HepG2 (cell line): ENCODE measurements around the gene FCGR3A. TPM values are rescaled to one million over a fixed set of nuclear protein-coding genes. Genes with fewer than 3 reads are reported as not detected.

Experiments
- ADNP ChIP-seq: sonication (generic); formaldehyde crosslinking; IDR thresholded peaks from 2 replicates; pipeline ENCODE4 v1.4.0; 2020; ENCODE audit warnings: missing genetic modification reagents
- EP300 ChIP-seq, 3 experiments: sonication (generic) in 1 of 3; formaldehyde crosslinking in 1 of 3; IDR thresholded peaks; 2 replicates each; pipeline versions ENCODE4 v1.5.1 to v1.6.1; 2011 to 2020; ENCODE audit warnings: low read depth in 2 of 3, low read length in 2 of 3, borderline replicate concordance in 1 of 3, improper control_type of control experiment in 1 of 3, mild to moderate bottlenecking in 1 of 3, missing genetic modification reagents in 1 of 3, moderate library complexity in 1 of 3
- HDAC2 ChIP-seq: sonication (generic); formaldehyde crosslinking; IDR thresholded peaks from 2 replicates; pipeline ENCODE4 v1.4.0; 2020; ENCODE audit warnings: missing genetic modification reagents
- HNF4G ChIP-seq, 2 experiments: sonication (generic) in 1 of 2; formaldehyde crosslinking in 1 of 2; IDR thresholded peaks; 2 replicates each; pipeline versions ENCODE4 v1.4.0 to v1.6.1; 2011 to 2020; ENCODE audit warnings: borderline replicate concordance in 2 of 2, low read depth in 2 of 2, mild to moderate bottlenecking in 2 of 2, low read length in 1 of 2, missing genetic modification reagents in 1 of 2, moderate library complexity in 1 of 2
- KLF16 ChIP-seq, 2 experiments: sonication (generic) in 1 of 2; formaldehyde crosslinking in 1 of 2; IDR thresholded peaks; 2 replicates each; pipeline versions ENCODE4 v1.6.1 to v1.8.0; 2016 to 2023; ENCODE audit warnings: missing genetic modification reagents in 2 of 2, missing compliant biosample characterization in 1 of 2
- LRRFIP1 ChIP-seq: sonication (generic); formaldehyde crosslinking; conservative IDR thresholded peaks from 2 replicates; pipeline ENCODE4 v1.4.0; 2020; ENCODE audit warnings: missing genetic modification reagents
- MXI1 ChIP-seq: IDR thresholded peaks from 3 replicates; pipeline ENCODE4 v1.6.1; 2012; ENCODE audit warnings: low read depth, low read length, inconsistent platforms, borderline replicate concordance
- RFXANK ChIP-seq: IDR thresholded peaks from 2 replicates; pipeline ENCODE4 v1.6.1; 2016
- SIX4 ChIP-seq: sonication (generic); formaldehyde crosslinking; IDR thresholded peaks from 2 replicates; pipeline ENCODE4 v1.4.0; 2020; ENCODE audit warnings: missing genetic modification reagents
- ZFP1 ChIP-seq: IDR thresholded peaks from 2 replicates; pipeline ENCODE4 v1.6.1; 2016
- ZFYVE20 ChIP-seq: sonication (generic); formaldehyde crosslinking; IDR thresholded peaks from 2 replicates; pipeline ENCODE4 v1.8.0; 2023; ENCODE audit warnings: low read depth, mild to moderate bottlenecking, moderate library complexity, missing genetic modification reagents, borderline replicate concordance
- ZNF138 ChIP-seq: sonication (generic); formaldehyde crosslinking; IDR thresholded peaks from 2 replicates; pipeline ENCODE4 v1.5.0; 2020; ENCODE audit warnings: mild to moderate bottlenecking, low read depth, missing genetic modification reagents
- ZNF296 ChIP-seq: sonication (generic); formaldehyde crosslinking; conservative IDR thresholded peaks from 2 replicates; pipeline ENCODE4 v1.5.0; 2020; ENCODE audit warnings: mild to moderate bottlenecking, missing genetic modification reagents
- ZNF501 ChIP-seq: sonication (generic); formaldehyde crosslinking; IDR thresholded peaks from 2 replicates; pipeline ENCODE4 v1.5.1; 2020; ENCODE audit warnings: mild to moderate bottlenecking, moderate library complexity, missing genetic modification reagents
- ZNF580 ChIP-seq: IDR thresholded peaks from 2 replicates; pipeline ENCODE4 v1.6.1; 2016; ENCODE audit warnings: low read depth, borderline replicate concordance
- ZNF609 ChIP-seq: sonication (generic); formaldehyde crosslinking; IDR thresholded peaks from 2 replicates; pipeline ENCODE4 v1.4.0; 2020; ENCODE audit warnings: mild to moderate bottlenecking, missing genetic modification reagents, borderline replicate concordance
- polyA plus RNA-seq, 8 experiments: library from polyadenylated mRNA; depleted of rRNA in 3 of 8; stranded (reverse) in 7 of 8; unstranded in 1 of 8; fragments of >200 nt; fragmentation: Illumina TruSeq in 4 of 8; extraction: Trizol in 4 of 8; gene quantifications; 2 replicates each; pipeline versions ENCODE4 v1.2.1 to v1.2.3, GENCODE V29; 2011 to 2016; ENCODE audit warnings: low read depth in 4 of 8, missing spikeins in 1 of 8, mixed read lengths in 1 of 8; ENCODE audit not compliant: insufficient read depth in 1 of 8
- total RNA-seq, 5 experiments: library from RNA; depleted of rRNA; stranded (reverse); fragments of >200 nt; fragmentation: Illumina TruSeq; extraction: Trizol; gene quantifications; 2 replicates each; pipeline ENCODE4 v1.2.3, GENCODE V29; 2016; ENCODE audit warnings: low read depth in 1 of 5
- TF ChIP-seq, protein P1 (sequence below): IDR thresholded peaks from 2 replicates; pipeline ENCODE4 v1.6.1; 2016; ENCODE audit warnings: missing compliant biosample characterization, missing genetic modification reagents, borderline replicate concordance
- TF ChIP-seq, protein P2 (sequence below): sonication (generic); formaldehyde crosslinking; IDR thresholded peaks from 2 replicates; pipeline ENCODE4 v1.5.0; 2020; ENCODE audit warnings: missing genetic modification reagents, mild to moderate bottlenecking, borderline replicate concordance

FCGR3A gene
- total and polyA plus RNA-seq, 2 of the 13 experiments (the other 11 are each of a cell fraction or from before 2014, with no cell fraction given) = not detected

DNA sequence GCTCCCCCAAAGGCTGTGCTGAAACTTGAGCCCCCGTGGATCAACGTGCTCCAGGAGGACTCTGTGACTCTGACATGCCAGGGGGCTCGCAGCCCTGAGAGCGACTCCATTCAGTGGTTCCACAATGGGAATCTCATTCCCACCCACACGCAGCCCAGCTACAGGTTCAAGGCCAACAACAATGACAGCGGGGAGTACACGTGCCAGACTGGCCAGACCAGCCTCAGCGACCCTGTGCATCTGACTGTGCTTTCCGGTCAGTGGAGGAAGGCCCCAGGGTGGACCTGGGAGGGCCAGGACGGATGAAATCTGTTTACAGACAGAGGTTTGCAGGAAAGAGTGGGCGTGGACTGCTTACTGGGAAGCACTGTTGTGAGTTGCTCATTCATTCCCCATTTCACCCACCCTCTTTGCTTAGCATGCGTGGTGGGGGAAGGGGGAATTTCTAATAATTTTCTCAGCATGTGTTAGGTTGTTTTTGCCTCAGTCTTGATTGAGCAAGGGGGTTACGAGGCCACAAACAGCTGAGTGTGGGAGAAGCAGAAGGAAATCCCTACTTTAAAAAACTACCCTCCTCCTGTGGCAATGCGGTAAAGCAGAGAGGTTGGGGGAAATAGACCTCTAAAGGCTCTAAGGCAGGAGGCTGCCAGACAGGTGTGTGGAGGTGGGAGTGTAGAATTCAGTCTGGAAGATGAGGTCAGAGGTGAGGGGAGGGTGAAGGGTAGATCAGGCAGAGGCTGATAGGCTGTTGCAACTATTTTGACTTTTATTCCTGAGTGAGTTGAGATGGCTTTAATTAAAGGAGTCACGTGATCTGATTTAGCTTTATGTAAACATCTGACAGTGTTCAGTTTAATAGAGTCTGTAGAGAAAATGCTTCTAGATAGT is 43.0 kb downstream of the FCGR3A start (continued):
- TF ChIP-seq ZNF609 (CRISPR knock-in tag) (no peak), KLF16 (CRISPR knock-in tag; IDR thresholded peaks at IDR 0.05) (no peak; a peak in 1 of 4 replicates), MXI1 (no peak), RFXANK (CRISPR knock-in tag) (no peak), ZNF501 (CRISPR knock-in tag) (peak; percentile 24; the same call in 1 of the 2 replicates), ZNF138 (CRISPR knock-in tag) (no peak), ADNP (no peak), HNF4G (IDR thresholded peaks at IDR 0.05; ENCODE audit: borderline replicate concordance, low read depth, low read length) (no peak), HNF4G (CRISPR knock-in tag; IDR thresholded peaks at IDR 0.05; ENCODE audit: borderline replicate concordance, low read depth) (no peak), SIX4 (CRISPR knock-in tag) (no peak), LRRFIP1 (CRISPR knock-in tag) (no peak), ZNF580 (CRISPR knock-in tag) (no peak), EP300 (IDR thresholded peaks at IDR 0.05; ENCODE audit: low read depth in 2 of 2, low read length in 2 of 2) (no peak), EP300 (CRISPR knock-in tag; IDR thresholded peaks at IDR 0.05; ENCODE audit: borderline replicate concordance) (peak; percentile 29; the same call in 1 of the 2 replicates), ZNF296 (CRISPR knock-in tag) (0 out of 2 replicates have a peak, but pooled peaks have one; percentile 53), ZFYVE20 (CRISPR knock-in tag) (no peak), HDAC2 (CRISPR knock-in tag) (0 out of 2 replicates have a peak, but pooled peaks have one; percentile 35), ZFP1 (CRISPR knock-in tag) (no peak)
- TF ChIP-seq, protein P1, sequence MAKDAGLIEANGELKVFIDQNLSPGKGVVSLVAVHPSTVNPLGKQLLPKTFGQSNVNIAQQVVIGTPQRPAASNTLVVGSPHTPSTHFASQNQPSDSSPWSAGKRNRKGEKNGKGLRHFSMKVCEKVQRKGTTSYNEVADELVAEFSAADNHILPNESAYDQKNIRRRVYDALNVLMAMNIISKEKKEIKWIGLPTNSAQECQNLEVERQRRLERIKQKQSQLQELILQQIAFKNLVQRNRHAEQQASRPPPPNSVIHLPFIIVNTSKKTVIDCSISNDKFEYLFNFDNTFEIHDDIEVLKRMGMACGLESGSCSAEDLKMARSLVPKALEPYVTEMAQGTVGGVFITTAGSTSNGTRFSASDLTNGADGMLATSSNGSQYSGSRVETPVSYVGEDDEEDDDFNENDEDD = no peak; the same call in 1 of the 2 replicates
- TF ChIP-seq, protein P2, sequence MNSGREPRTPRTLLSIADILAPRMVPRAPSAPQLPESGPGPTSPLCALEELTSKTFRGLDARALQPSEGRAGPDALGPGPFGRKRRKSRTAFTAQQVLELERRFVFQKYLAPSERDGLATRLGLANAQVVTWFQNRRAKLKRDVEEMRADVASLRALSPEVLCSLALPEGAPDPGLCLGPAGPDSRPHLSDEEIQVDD (CRISPR knock-in tag) = no peak
